Trophoblast cell (in vitro differentiated cells and primary cell): Measurements from ENCODE around the gene CNKSR2.
"Not testable (repeated sequence)": the region's sequence is repeated elsewhere in the genome, so short reads cannot be mapped to it uniquely, and the experiment has no call there.

Source experiments
- DNase-seq, 2 donors: peaks; one replicate each; pipeline ENCODE4 v3.0.0-alpha.2; 2016
- H2AFZ ChIP-seq: 2 replicates; pipeline ENCODE4 v1.6.1; 2013; ENCODE audit warnings: low read length, moderate library complexity, mild to moderate bottlenecking; ENCODE audit not compliant: insufficient read depth, poor library complexity
- H2AK5ac ChIP-seq: 2 replicates; pipeline ENCODE4 v1.6.1; 2013; ENCODE audit warnings: mild to moderate bottlenecking, low read length
- H2BK120ac ChIP-seq: 2 replicates; pipeline ENCODE4 v1.6.1; 2013; ENCODE audit warnings: low read length, mild to moderate bottlenecking, moderate library complexity; ENCODE audit not compliant: insufficient read depth, poor library complexity
- H2BK12ac ChIP-seq: 2 replicates; pipeline ENCODE4 v1.6.1; 2013; ENCODE audit warnings: mild to moderate bottlenecking, low read length, moderate library complexity
- H2BK5ac ChIP-seq: 2 replicates; pipeline ENCODE4 v1.6.1; 2013; ENCODE audit warnings: low read length, low read depth, moderate library complexity, mild to moderate bottlenecking; ENCODE audit not compliant: poor library complexity
- H3K14ac ChIP-seq: 2 replicates; pipeline ENCODE4 v1.6.1; 2013; ENCODE audit warnings: mild to moderate bottlenecking, low read length
- H3K18ac ChIP-seq: 2 replicates; pipeline ENCODE4 v1.6.1; 2013; ENCODE audit warnings: mild to moderate bottlenecking, low read length
- H3K23ac ChIP-seq: 2 replicates; pipeline ENCODE4 v1.6.1; 2013; ENCODE audit warnings: low read length
- H3K27ac ChIP-seq: 2 replicates; pipeline ENCODE4 v1.5.1; 2013; ENCODE audit warnings: low read depth, mild to moderate bottlenecking, inconsistent platforms, low read length, moderate library complexity
- H3K27me3 ChIP-seq: 2 replicates; pipeline ENCODE4 v1.6.1; 2013; ENCODE audit warnings: inconsistent platforms, mild to moderate bottlenecking, low read length, moderate library complexity; ENCODE audit not compliant: insufficient read depth
- H3K36me3 ChIP-seq, 2 experiments: 1 replicate in 1 of 2; 2 replicates in 1 of 2; pipeline ENCODE4 v1.6.1; 2013; ENCODE audit warnings: low read length in 2 of 2, mild to moderate bottlenecking in 2 of 2, moderate library complexity in 1 of 2; ENCODE audit not compliant: insufficient read depth in 2 of 2, control insufficient read depth in 1 of 2
- H3K4ac ChIP-seq: 2 replicates; pipeline ENCODE4 v1.6.1; 2013; ENCODE audit warnings: low read depth, mild to moderate bottlenecking, low read length, moderate library complexity
- H3K4me1 ChIP-seq, 2 experiments: 1 replicate in 1 of 2; 2 replicates in 1 of 2; pipeline ENCODE4 v1.6.1; 2013; ENCODE audit warnings: low read length in 2 of 2, mild to moderate bottlenecking in 2 of 2, moderate library complexity in 1 of 2; ENCODE audit not compliant: insufficient read depth in 2 of 2, control insufficient read depth in 1 of 2
- H3K4me2 ChIP-seq: 2 replicates; pipeline ENCODE4 v1.6.1; 2013; ENCODE audit warnings: inconsistent platforms, mild to moderate bottlenecking, low read length, moderate library complexity
- H3K4me3 ChIP-seq: 2 replicates; pipeline ENCODE4 v1.5.1; 2013; ENCODE audit warnings: mild to moderate bottlenecking, low read depth, low read length, inconsistent platforms
- H3K79me1 ChIP-seq: one replicate; pipeline ENCODE4 v1.6.1; 2013; ENCODE audit warnings: low read length
- H3K79me2 ChIP-seq: 2 replicates; pipeline ENCODE4 v1.6.1; 2013; ENCODE audit warnings: low read length, mild to moderate bottlenecking; ENCODE audit not compliant: control insufficient read depth, insufficient read depth, poor library complexity
- H3K9ac ChIP-seq: 2 replicates; pipeline ENCODE4 v1.6.1; 2013; ENCODE audit warnings: mild to moderate bottlenecking, low read length
- H3K9me3 ChIP-seq: 2 replicates; pipeline ENCODE4 v1.6.1; 2013; ENCODE audit warnings: low read depth, mild to moderate bottlenecking, control low read depth, inconsistent platforms, low read length; ENCODE audit not compliant: insufficient read depth
- H4K12ac ChIP-seq: 2 replicates; pipeline ENCODE4 v1.6.1; 2013; ENCODE audit warnings: low read depth, mild to moderate bottlenecking, low read length, moderate library complexity
- H4K8ac ChIP-seq: 2 replicates; pipeline ENCODE4 v1.6.1; 2013; ENCODE audit warnings: low read depth, mild to moderate bottlenecking, low read length, moderate library complexity
- H4K91ac ChIP-seq: one replicate; pipeline ENCODE4 v1.6.1; 2013; ENCODE audit warnings: low read depth, mild to moderate bottlenecking, low read length, moderate library complexity
- WGBS: extraction: QIAGEN DNeasy Blood & Tissue Kit; methylation state at CpG from one replicate; pipeline ENCODE4 v1.1.7; 2013; ENCODE audit warnings: missing lambda C conversion rate; ENCODE audit not compliant: insufficient read length, insufficient coverage; ENCODE audit errors: extremely low coverage; 5-methylcytosine and 5-hydroxymethylcytosine counted together

CNKSR2 gene

GRCh38 chrX:21544642-21545041 is 170.4 kb downstream of the CNKSR2 start:
- not testable (repeated sequence) for H3K23ac ChIP-seq

GRCh38 chrX:21559417-21559816 is 185.2 kb downstream of the CNKSR2 start:
- H3K4me3 ChIP-seq = no peak overlapping the region
- WGBS = no CpG with 5 or more reads among the region's 2 CpGs
- H3K27me3 ChIP-seq = no peaks in the 10 kb centered on the region
- H4K12ac ChIP-seq = no peak overlapping the region
- H3K23ac ChIP-seq = no peak overlapping the region
- no peak overlapping the region for H3K18ac ChIP-seq
- no peaks in the 10 kb centered on the region for H3K79me2 ChIP-seq
- H3K14ac ChIP-seq = no peak overlapping the region
- H4K8ac ChIP-seq = no peak overlapping the region
- H3K4me1 ChIP-seq = no peaks in the 10 kb centered on the region
- no peak overlapping the region for H4K91ac ChIP-seq
- H3K9ac ChIP-seq = no peak overlapping the region
- no peak for DNase-seq
- no peak overlapping the region for H2AFZ ChIP-seq
- H3K79me1 ChIP-seq = no peaks in the 10 kb centered on the region
- H3K4ac ChIP-seq = no peak overlapping the region
- H3K9me3 ChIP-seq = no peaks in the 10 kb centered on the region
- H3K27ac ChIP-seq = no peak overlapping the region
- H3K36me3 ChIP-seq = no peaks in the 10 kb centered on the region
- H3K4me2 ChIP-seq = no peak overlapping the region
- no peak overlapping the region for H2BK120ac ChIP-seq
- H2AK5ac ChIP-seq = no peak overlapping the region
- H2BK12ac ChIP-seq = no peak overlapping the region
- H2BK5ac ChIP-seq = no peak overlapping the region

More at GRCh38 chrX:21544642-21545041, 170.4 kb downstream of the CNKSR2 start:
- not testable (repeated sequence) for H3K4me1 ChIP-seq, H3K79me2 ChIP-seq, H4K12ac ChIP-seq, H2BK5ac ChIP-seq, H3K9ac ChIP-seq, H3K4ac ChIP-seq, H4K8ac ChIP-seq, H3K27ac ChIP-seq, H2BK120ac ChIP-seq, H3K18ac ChIP-seq, H3K36me3 ChIP-seq, H4K91ac ChIP-seq, DNase-seq, H2AK5ac ChIP-seq, H2BK12ac ChIP-seq, H2AFZ ChIP-seq, H3K4me3 ChIP-seq, H3K14ac ChIP-seq, H3K79me1 ChIP-seq, H3K4me2 ChIP-seq, H3K27me3 ChIP-seq, H3K9me3 ChIP-seq
- WGBS = no CpG with 5 or more reads among the region's 10 CpGs

- Histone ChIP-seq H3K23ac (no peak overlapping the region), H3K9ac (no peak overlapping the region), H4K91ac (no peak overlapping the region), H3K4ac (no peak overlapping the region), H3K36me3 (no peaks in the 10 kb centered on the region), H2AFZ (no peak overlapping the region), H3K4me3 (no peak overlapping the region), H2BK5ac (no peak overlapping the region), H3K79me1 (no peaks in the 10 kb centered on the region), H2BK12ac (no peak overlapping the region), H3K18ac (no peak overlapping the region), H3K4me2 (no peak overlapping the region), H4K8ac (no peak overlapping the region), H3K27me3 (no peaks in the 10 kb centered on the region), H3K14ac (no peak overlapping the region), H4K12ac (no peak overlapping the region), H3K9me3 (no peaks in the 10 kb centered on the region), H3K79me2 (no peaks in the 10 kb centered on the region), H3K27ac (no peak overlapping the region), H2BK120ac (no peak overlapping the region), H2AK5ac (no peak overlapping the region), H3K4me1 (no peaks in the 10 kb centered on the region)
- no CpG with 5 or more reads among the region's 3 CpGs for WGBS
- no peak for DNase-seq
These were observed 190.8 kb downstream of the CNKSR2 start for GRCh38 chrX:21565025-21565424.

- no peak overlapping the region for H3K4me2 ChIP-seq
- no peaks in the 10 kb centered on the region for H3K79me1 ChIP-seq
- no CpG with 5 or more reads among the region's 1 CpG for WGBS
- no peak overlapping the region for H3K4ac ChIP-seq
- no peaks in the 10 kb centered on the region for H3K27me3 ChIP-seq
- DNase-seq = no peak
- H3K36me3 ChIP-seq = peaks cover 0 to 2% of the 10 kb centered on the region in 2 experiments
- no peak overlapping the region for H3K14ac ChIP-seq
- no peaks in the 10 kb centered on the region for H3K79me2 ChIP-seq
- H3K27ac ChIP-seq = no peak overlapping the region
- H2BK12ac ChIP-seq = no peak overlapping the region
- no peak overlapping the region for H3K18ac ChIP-seq
- no peak overlapping the region for H3K9ac ChIP-seq
- H2AFZ ChIP-seq = no peak overlapping the region
- no peaks in the 10 kb centered on the region for H3K4me1 ChIP-seq
- no peak overlapping the region for H2BK5ac ChIP-seq
- no peak overlapping the region for H4K91ac ChIP-seq
- no peak overlapping the region for H2BK120ac ChIP-seq
- no peak overlapping the region for H4K8ac ChIP-seq
- peaks cover 6% of the 10 kb centered on the region for H3K9me3 ChIP-seq
- H3K4me3 ChIP-seq = no peak overlapping the region
- H2AK5ac ChIP-seq = no peak overlapping the region
- no peak overlapping the region for H4K12ac ChIP-seq
- H3K23ac ChIP-seq = no peak overlapping the region
These were observed 200.6 kb downstream of the CNKSR2 start for GRCh38 chrX:21574793-21575192.
